ENCODE results near the gene TMPRSS11B.
"Not testable (repeated sequence)": the region's sequence is repeated elsewhere in the genome, so short reads cannot be mapped to it uniquely, and the experiment has no call there.

Gene TMPRSS11B

DNA sequence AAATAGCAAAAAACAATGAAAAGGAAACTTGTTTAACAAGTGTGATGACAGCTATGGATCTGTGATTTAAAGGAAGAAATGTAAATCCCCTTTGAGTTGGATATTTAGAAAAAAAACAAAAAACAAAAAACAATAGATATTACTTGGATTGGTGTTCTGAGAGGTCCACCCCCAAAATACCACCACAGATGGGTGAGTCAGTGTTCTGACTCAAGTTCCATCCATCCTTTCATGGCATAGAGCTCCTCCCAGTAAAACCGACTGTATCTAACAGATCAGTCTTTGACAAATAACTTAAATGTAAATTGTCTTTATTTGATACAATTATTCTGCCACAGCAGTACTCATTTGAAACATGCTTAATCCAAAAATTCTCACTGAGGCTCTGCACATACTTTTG, 27.4 kb downstream of the TMPRSS11B start:
- DNase-seq (ENCODE audit: low spot score), result no peak

DNA sequence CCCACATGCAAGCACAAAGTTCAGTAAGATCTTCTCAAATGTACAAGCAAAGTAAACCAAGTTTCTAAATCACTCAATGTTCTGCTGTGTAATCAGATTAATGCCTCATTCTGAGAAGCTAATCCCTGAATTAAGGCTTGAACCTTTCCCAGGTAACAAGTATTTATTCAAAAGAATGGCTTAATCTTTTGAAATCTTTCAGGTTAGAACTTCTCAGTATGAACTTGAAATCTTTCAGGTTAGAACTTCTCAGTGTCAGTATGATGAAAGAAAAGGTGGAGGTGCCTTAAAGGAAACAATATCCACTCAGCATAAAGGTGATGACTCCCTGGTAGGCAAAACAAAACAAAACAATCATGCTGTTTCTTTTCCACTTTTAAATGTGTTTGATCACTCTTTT, 29.0 kb downstream of the TMPRSS11B start:
- no peak for DNase-seq (ENCODE audit: low spot score)

GRCh38 chr4:68209003-68209402, 36.5 kb downstream of the TMPRSS11B start:
- DNase-seq (ENCODE audit: low spot score), result no peak

- not testable (repeated sequence) for DNase-seq (ENCODE audit: low spot score)
Measured at GRCh38 chr4:68194305-68194704, 51.2 kb downstream of the TMPRSS11B start.

- DNase-seq (ENCODE audit: low spot score), result no peak
Measured at GRCh38 chr4:68193194-68193593, 52.3 kb downstream of the TMPRSS11B start.

- no peak for DNase-seq (ENCODE audit: low spot score)
Measured at GRCh38 chr4:68187145-68187544, 58.3 kb downstream of the TMPRSS11B start.

- DNase-seq (ENCODE audit: low spot score), result no peak
Measured at GRCh38 chr4:68184923-68185322, 60.6 kb downstream of the TMPRSS11B start.

DNA sequence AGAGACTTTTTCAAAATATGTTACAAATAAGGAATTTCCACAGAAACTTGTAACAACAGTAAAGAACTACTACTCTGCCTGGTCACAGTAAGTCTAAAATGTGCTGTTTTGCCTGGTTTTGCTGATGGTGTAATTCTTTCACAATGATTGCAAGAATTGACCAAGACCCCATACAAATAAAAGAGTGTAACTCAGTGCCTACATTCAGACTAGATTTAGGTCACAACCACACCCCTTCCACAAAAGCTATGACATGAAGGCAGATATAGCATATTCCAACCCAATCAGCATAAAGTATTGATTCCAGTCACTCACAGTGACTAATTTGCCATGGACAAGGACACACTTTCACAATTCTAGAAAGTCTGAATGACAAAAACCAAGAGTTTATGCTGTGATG, 62.1 kb downstream of the TMPRSS11B start:
- no peak for DNase-seq (ENCODE audit: low spot score)

DNA sequence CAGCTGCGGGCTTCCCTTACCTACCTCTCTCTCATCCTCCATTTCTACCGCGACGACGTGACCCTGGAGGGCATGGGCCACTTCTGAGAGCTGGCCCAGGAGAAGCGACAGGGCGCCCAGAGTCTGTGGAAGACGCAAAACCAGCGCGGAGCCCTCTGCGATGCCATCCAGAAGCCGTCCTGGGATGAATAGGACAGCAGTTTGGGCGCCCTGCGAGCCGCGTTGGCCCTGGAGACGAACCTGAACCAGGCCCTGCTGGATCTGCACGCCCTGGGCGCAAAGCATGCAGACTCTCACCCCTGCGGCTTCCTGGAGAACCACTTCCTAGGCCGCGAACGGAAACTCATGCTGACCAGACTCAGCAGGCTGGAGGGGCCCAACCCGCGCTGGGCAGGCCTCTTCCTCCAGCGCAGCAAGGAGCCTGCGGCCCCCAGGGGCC, 63.1 kb downstream of the TMPRSS11B start:
- no peak for DNase-seq (ENCODE audit: low spot score)

- DNase-seq (ENCODE audit: low spot score), result no peak
Measured at GRCh38 chr4:68180849-68181526, 64.5 kb downstream of the TMPRSS11B start.

DNA sequence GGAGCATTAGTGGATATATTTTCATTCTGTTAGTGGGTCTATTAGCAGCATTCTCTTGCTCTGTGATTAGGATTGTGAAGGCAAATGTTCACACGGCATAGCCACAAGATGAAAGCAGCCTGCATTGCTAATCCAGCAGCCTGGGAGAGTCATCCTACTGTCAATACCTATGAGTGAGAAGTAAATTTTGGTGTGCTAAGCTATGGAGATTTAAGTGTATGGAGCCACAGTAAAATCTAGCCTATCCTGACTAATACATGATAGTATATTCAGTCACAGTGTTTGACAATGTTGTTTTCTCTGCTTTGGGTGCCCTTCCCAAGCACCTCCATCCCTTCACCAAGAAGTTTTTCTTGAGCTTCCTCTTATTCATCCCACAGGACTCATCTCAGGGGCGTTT, 68.6 kb downstream of the TMPRSS11B start:
- no peak for DNase-seq (ENCODE audit: low spot score)
